HCT116 (cell line): ENCODE measurements around the gene CKM. TPM values are rescaled to one million over a fixed set of nuclear protein-coding genes. Genes with fewer than 3 reads are reported as not detected.

ENCODE experiments used
- ATAC-seq: fragments of 200-7000 bp; cut with Tn5 transposase; 2 replicates; pipeline ENCODE4 v1.9.1; 2020; ENCODE audit warnings: mild to moderate bottlenecking, moderate library complexity
- BruUV-seq: library from RNA; stranded (reverse); fragments of 400-500 nt; replicated peaks from 2 replicates; lab custom pipeline; 2021; lab: Mats Ljungman, UMichigan
- CTCF ChIA-PET: fragments of 300-600 bp; sonication (Branson Sonifier 250); formaldehyde crosslinking; loops from one replicate; lab custom pipeline; 2021; ENCODE audit warnings: antibody characterized with exemption; lab: Charles Lee
- POLR2A ChIA-PET: fragments of 300-600, 350-600 bp; sonication (Branson Sonifier 250); formaldehyde crosslinking; loops from one replicate; lab custom pipeline; 2021; ENCODE audit warnings: antibody characterized with exemption; lab: Charles Lee
- RAD21 ChIA-PET, 2 experiments: fragments of 300-600 bp; sonication (Branson Sonifier 250); formaldehyde crosslinking; loops; one replicate each; lab custom pipeline; 2023; ENCODE audit warnings: low total read pairs in 2 of 2; ENCODE audit not compliant: uncharacterized antibody in 2 of 2, unreplicated experiment in 2 of 2, low non-redundant PET in 1 of 2; lab: Charles Lee
- DNase-seq: peaks from one replicate; pipeline ENCODE4 v3.0.0-alpha.2; 2010; ENCODE audit warnings: low read depth, low spot score
- H2AFZ ChIP-seq: fragments of 200-600 bp; shearing (Covaris generic), sonication (generic); 2 replicates; pipeline ENCODE4 v1.6.1; 2017; ENCODE audit warnings: low read depth, mixed run types, mixed read lengths, antibody characterized with exemption, low read length; ENCODE audit not compliant: poor library complexity, severe bottlenecking
- H3K27ac ChIP-seq: 2 replicates; pipeline ENCODE4 v1.5.1; 2012; ENCODE audit warnings: low read depth, low read length
- H3K27me3 ChIP-seq: fragments of 200-600 bp; sonication (generic); 2 replicates; pipeline ENCODE4 v1.6.1; 2016; ENCODE audit warnings: mixed run types, low read length, mixed read lengths; ENCODE audit not compliant: insufficient read depth
- H3K36me3 ChIP-seq, 2 experiments: fragments of 200-500 bp in 1 of 2; fragments of 200-600 bp in 1 of 2; sonication (Bioruptor generic) in 1 of 2; sonication (generic) in 1 of 2; 2 replicates each; pipeline versions ENCODE4 v1.5.1 to v1.6.1; 2014 to 2016; ENCODE audit warnings: low read length in 2 of 2, inconsistent platforms in 1 of 2, mixed read lengths in 1 of 2, mixed run types in 1 of 2; ENCODE audit not compliant: insufficient read depth in 2 of 2, control insufficient read depth in 1 of 2
- H3K4me1 ChIP-seq, 2 experiments: fragments of 200-600 bp in 1 of 2; sonication (generic) in 1 of 2; 2 replicates each; pipeline versions ENCODE4 v1.5.1 to v1.6.1; 2012 to 2017; ENCODE audit warnings: low read length in 2 of 2, inconsistent platforms in 1 of 2, mild to moderate bottlenecking in 1 of 2, mixed read lengths in 1 of 2, mixed run types in 1 of 2, moderate library complexity in 1 of 2; ENCODE audit not compliant: insufficient read depth in 2 of 2, control insufficient read depth in 1 of 2
- H3K4me2 ChIP-seq: fragments of 200-600 bp; sonication (generic); 2 replicates; pipeline ENCODE4 v1.6.1; 2017; ENCODE audit warnings: mixed run types, low read length, mixed read lengths
- H3K4me3 ChIP-seq, 2 experiments: fragments of 200-600 bp in 1 of 2; sonication (generic) in 1 of 2; replicated peaks in 1 of 2; 2 replicates each; pipeline ENCODE4 v1.5.1; 2011 to 2016; ENCODE audit warnings: low read length in 2 of 2, control low read depth in 1 of 2, low read depth in 1 of 2, mild to moderate bottlenecking in 1 of 2, mixed read lengths in 1 of 2, mixed run types in 1 of 2
- H3K79me2 ChIP-seq: fragments of 200-600 bp; sonication (generic); 2 replicates; pipeline ENCODE4 v1.6.1; 2017; ENCODE audit warnings: mild to moderate bottlenecking, mixed run types, low read length, moderate library complexity, mixed read lengths; ENCODE audit not compliant: insufficient read depth
- H3K9ac ChIP-seq: fragments of 200-600 bp; sonication (generic); 2 replicates; pipeline ENCODE4 v1.6.1; 2016; ENCODE audit warnings: low read length, mixed read lengths
- H3K9me2 ChIP-seq: fragments of 200-600 bp; sonication (generic), shearing (Covaris generic); 2 replicates; pipeline ENCODE4 v1.6.1; 2017; ENCODE audit warnings: mixed run types, mild to moderate bottlenecking, moderate library complexity; ENCODE audit not compliant: insufficient read depth
- H3K9me3 ChIP-seq, 2 experiments: fragments of 200-500 bp in 1 of 2; fragments of 200-600 bp in 1 of 2; sonication (Bioruptor generic) in 1 of 2; sonication (generic) in 1 of 2; 2 replicates each; pipeline ENCODE4 v1.6.1; 2014 to 2017; ENCODE audit warnings: low read length in 2 of 2, mixed read lengths in 2 of 2, inconsistent platforms in 1 of 2, low read depth in 1 of 2, mild to moderate bottlenecking in 1 of 2, mixed run types in 1 of 2, moderate library complexity in 1 of 2; ENCODE audit not compliant: control insufficient read depth in 1 of 2, insufficient read depth in 1 of 2
- H4K20me1 ChIP-seq: fragments of 200-600 bp; sonication (generic), shearing (Covaris generic); 2 replicates; pipeline ENCODE4 v1.6.1; 2017; ENCODE audit warnings: mixed run types, mild to moderate bottlenecking, moderate library complexity; ENCODE audit not compliant: insufficient read depth
- CTCF ChIP-seq, 3 experiments: fragments of 200-600 bp in 1 of 3; sonication (generic) in 1 of 3; IDR thresholded peaks in 2 of 3; conservative IDR thresholded peaks in 1 of 3; 2 replicates each; pipeline ENCODE4 v1.5.1; 2012 to 2017; ENCODE audit warnings: low read depth in 2 of 3, low read length in 2 of 3, antibody characterized with exemption in 1 of 3, borderline replicate concordance in 1 of 3, control low read depth in 1 of 3, mild to moderate bottlenecking in 1 of 3, mixed read lengths in 1 of 3, mixed run types in 1 of 3, moderate library complexity in 1 of 3; ENCODE audit not compliant: insufficient read depth in 1 of 3
- EGR1 ChIP-seq: IDR thresholded peaks from 2 replicates; pipeline ENCODE4 v1.6.1; 2012; ENCODE audit warnings: low read depth
- ELF1 ChIP-seq: IDR thresholded peaks from 2 replicates; pipeline ENCODE4 v1.6.1; 2012; ENCODE audit warnings: low read depth, borderline replicate concordance
- EZH2phosphoT487 ChIP-seq: fragments of 200-600 bp; IDR thresholded peaks from 2 replicates; pipeline ENCODE4 v1.6.1; 2018; ENCODE audit warnings: antibody characterized with exemption, borderline replicate concordance
- MAX ChIP-seq: IDR thresholded peaks from 2 replicates; pipeline ENCODE4 v1.6.1; 2012
- POLR2AphosphoS5 ChIP-seq: IDR thresholded peaks from 2 replicates; pipeline ENCODE4 v1.6.1; 2011; ENCODE audit warnings: mild to moderate bottlenecking, low read depth, low read length, moderate library complexity
- REST ChIP-seq: IDR thresholded peaks from 2 replicates; pipeline ENCODE4 v1.6.1; 2012; ENCODE audit warnings: low read depth
- TCF7L2 ChIP-seq: IDR thresholded peaks from 2 replicates; pipeline ENCODE4 v1.7.0; 2011; ENCODE audit warnings: borderline replicate concordance, inconsistent platforms; ENCODE audit not compliant: insufficient read depth, insufficient read length; ENCODE audit errors: extremely low read depth
- YY1 ChIP-seq: IDR thresholded peaks from 2 replicates; pipeline ENCODE4 v1.6.1; 2011; ENCODE audit warnings: low read length, low read depth, moderate library complexity, mild to moderate bottlenecking; ENCODE audit not compliant: insufficient replicate concordance; ENCODE audit errors: extremely low read depth
- intact Hi-C: fragments of 100-400 bp; cut with micrococcal nuclease; formaldehyde crosslinking; loops from 2 replicates; pipeline ENCODE4 v1.10.0; 2022
- total RNA-seq: library from RNA; stranded (reverse); gene quantifications from one replicate; pipeline ENCODE4 v1.2.1, GENCODE V29; 2021; ENCODE audit not compliant: unreplicated experiment

CKM gene
- total RNA-seq, 1 experiment from 2014 or later: not detected

GRCh38 chr19:45349126-45349415, 26.4 kb upstream of the CKM start:
- Histone ChIP-seq H3K4me2 (no peak overlapping the region), H3K4me1 (peaks cover 11 to 15% of the 10 kb centered on the region in 2 experiments; a peak in 3 of 4 replicates), H3K9ac (no peak overlapping the region), H3K36me3 (peaks cover 15 to 18% of the 10 kb centered on the region in 2 experiments; a peak in 3 of 4 replicates), H3K27me3 (no peaks in the 10 kb centered on the region), H3K79me2 (0 out of 2 replicates have a peak, but pooled peaks cover 3% of the 10 kb centered on the region), H3K27ac (no peak overlapping the region), H3K4me3 (no peak overlapping the region), H4K20me1 (no peaks in the 10 kb centered on the region), H3K9me2 (no peaks in the 10 kb centered on the region), H3K9me3 (no peaks in the 10 kb centered on the region), H2AFZ (no peak overlapping the region)
- ChIA-PET CTCF (no interaction called here), POLR2A (no interaction called here), RAD21 (no interaction called here)
- intact Hi-C loops: no loop called here
- TF ChIP-seq TCF7L2: no peak
- no peak for TF ChIP-seq YY1
- TF ChIP-seq EGR1: no peak
- TF ChIP-seq EZH2phosphoT487: no peak
- TF ChIP-seq REST: no peak
- TF ChIP-seq MAX: no peak
- TF ChIP-seq ELF1: no peak
- no peak for TF ChIP-seq POLR2AphosphoS5
- no peak for TF ChIP-seq CTCF (IDR thresholded peaks at IDR 0.05 in 2 of 3, conservative IDR thresholded peaks at IDR 0.05 in 1 of 3; ENCODE audit: borderline replicate concordance in 1 of 3, insufficient read depth in 1 of 3, low read depth in 2 of 3, low read length in 2 of 3)
- DNase-seq (no peak), ATAC-seq (no peak)
- no TSS peak for BruUV-seq
